NCI-H1417 treated with DMSO at 0.1 percent for 48 hours (cell line): ENCODE measurements around the gene MRPL49.

Experiments used
- DNase-seq: peaks from one replicate; lab custom pipeline; 2025; lab: John Stamatoyannopoulos, UW

MRPL49 gene

DNA sequence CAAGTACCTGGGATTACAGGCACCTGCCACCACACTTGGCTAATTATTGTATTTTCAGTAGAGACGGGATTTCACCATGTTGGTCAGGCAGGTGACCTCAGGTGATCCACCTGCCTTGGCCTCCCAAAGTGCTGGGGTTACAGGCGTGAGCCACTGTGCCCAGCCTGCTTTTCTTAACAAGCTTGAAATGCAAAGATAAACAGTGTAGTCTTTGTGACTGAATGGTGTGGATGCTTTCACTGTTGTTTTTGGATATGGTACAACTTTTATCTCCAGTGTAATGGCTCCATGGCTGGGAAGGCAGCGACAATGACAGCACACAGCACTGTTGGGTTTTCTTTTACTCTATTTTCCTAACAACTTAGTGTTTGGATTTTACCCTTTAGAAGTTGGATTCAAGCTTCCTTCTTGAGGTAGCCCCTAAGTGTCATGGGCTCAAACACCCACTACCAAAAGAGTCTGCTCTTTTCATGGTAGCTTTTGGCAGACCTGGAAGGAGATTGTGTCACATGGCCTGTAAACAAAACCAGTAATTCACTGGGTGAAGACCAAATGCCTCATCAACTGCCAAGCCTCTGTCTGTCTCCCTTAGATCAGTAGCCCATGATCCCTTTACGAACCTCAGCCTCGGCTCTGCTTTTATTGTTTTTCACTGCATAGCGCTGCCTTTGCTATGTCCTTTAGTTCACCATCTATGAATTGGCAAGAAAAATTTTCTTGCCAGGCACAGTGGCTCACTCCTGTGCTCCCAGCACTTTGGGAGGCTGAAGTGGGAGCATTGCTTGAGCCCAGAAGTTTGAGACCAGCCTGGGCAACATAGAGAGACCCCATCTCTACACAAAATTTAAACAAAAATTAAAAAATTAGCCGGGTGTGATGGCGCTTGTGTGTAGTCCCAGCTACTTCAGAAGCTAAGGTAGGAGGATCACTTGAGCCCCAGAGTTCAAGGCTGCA, 19.7 kb upstream of the MRPL49 start:
- no peak for DNase-seq

DNA sequence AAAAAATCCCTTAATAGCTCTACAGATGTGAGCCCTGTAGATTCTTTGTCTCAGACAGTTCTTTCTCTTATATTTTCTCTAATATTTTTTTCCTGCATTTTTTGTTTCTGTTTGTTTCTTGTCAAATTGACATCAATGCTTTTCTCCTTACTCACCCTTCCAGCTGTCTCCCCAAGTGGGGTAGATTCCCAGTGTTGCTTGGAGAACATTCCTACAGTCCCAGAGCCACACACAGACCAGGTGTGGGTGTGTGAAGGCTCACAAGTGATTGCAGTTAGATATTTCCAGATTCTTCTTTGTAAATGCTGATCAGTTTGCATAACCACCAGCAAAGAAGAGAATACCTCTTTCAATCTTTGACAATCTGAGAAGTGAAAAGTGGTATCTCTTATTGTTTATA, 18.6 kb upstream of the MRPL49 start:
- no peak for DNase-seq

DNA sequence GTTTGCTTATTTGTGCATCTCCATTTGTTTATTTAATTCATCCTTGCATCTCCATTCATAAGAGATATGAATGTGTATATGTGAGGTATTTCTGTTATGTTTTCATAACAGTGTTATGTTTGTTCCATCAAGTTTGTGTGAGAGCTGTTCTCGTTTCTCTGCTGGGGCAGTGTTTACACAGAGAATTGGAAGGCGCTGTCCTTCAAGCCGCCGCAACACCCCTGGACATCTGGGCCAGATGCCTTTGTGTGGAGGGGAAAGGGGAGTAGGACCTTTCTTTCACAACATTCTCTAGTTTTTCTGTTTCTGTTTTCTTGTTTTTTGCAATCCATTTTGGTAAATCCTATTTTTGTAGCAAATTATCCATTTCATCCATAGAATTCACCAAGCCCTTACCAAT, 17.5 kb upstream of the MRPL49 start:
- DNase-seq = no peak

DNA sequence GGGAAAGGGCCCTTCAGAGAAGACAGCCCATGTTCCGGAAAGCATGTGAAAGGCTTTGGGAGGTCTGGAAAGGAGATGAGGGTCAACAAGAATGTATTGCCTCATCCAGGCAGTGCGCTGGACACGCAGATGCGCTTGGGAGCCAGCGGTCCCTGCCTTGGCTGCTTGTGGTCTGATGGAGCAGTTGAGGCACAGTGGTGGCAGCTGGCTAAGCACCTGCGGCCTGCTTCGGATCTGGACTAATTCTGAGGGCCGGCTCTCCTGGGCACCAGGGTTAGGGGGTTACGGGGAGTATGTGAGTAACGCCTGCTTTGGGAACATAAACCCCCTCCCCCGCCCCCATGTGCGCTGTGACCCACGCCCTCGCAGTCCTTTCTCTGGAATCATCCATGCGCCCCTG, 15.0 kb upstream of the MRPL49 start:
- DNase-seq = no peak

DNA sequence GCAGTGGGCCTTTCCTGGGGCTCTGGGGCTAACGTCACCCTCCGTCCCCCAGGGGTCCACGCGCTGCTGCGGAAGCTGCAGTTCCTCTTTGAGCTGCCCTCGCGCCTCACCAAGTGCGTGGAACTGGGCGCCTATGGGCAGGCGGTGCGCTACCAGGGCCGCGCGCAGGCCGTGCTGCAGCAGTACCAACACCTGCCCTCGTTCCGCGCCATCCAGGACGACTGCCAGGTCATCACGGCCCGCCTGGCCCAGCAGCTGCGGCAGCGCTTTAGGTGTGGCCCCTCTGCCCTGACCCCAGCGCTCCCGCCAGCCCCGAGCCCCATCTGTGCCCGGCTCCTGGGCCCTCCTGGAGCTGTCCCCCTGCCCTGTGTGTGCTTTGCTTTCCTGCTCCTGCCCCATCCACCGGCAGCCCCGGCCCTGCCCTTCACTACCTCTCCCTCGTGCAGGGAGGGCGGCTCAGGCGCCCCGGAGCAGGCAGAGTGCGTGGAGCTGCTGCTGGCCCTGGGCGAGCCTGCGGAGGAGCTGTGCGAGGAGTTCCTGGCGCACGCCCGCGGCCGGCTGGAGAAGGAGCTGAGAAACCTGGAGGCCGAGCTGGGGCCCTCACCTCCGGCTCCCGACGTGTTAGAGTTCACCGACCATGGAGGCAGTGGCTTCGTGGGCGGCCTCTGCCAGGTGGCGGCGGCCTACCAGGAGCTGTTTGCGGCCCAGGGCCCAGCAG, 14.2 kb upstream of the MRPL49 start:
- no peak for DNase-seq

DNA sequence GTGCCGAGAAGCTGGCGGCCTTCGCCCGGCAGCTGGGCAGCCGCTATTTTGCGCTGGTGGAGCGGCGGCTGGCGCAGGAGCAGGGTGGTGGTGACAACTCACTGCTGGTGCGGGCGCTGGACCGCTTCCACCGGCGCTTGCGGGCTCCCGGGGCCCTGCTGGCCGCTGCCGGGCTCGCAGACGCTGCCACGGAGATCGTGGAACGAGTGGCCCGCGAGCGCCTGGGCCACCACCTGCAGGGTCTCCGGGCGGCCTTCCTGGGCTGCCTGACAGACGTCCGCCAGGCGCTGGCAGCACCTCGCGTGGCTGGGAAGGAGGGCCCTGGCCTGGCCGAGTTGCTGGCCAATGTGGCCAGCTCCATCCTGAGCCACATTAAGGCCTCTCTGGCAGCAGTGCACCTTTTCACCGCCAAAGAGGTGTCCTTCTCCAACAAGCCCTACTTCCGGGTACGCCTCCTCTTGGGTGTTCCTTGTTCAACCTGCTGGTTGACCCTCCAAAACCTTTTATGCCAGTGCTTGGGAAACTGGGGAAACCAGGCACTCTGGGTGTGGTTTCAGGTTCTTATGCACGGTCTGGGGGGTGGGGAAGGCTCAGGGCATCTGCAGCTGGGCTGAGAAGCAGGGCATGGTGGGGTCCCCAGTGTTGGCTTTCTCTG, 13.5 kb upstream of the MRPL49 start:
- DNase-seq = no peak

DNA sequence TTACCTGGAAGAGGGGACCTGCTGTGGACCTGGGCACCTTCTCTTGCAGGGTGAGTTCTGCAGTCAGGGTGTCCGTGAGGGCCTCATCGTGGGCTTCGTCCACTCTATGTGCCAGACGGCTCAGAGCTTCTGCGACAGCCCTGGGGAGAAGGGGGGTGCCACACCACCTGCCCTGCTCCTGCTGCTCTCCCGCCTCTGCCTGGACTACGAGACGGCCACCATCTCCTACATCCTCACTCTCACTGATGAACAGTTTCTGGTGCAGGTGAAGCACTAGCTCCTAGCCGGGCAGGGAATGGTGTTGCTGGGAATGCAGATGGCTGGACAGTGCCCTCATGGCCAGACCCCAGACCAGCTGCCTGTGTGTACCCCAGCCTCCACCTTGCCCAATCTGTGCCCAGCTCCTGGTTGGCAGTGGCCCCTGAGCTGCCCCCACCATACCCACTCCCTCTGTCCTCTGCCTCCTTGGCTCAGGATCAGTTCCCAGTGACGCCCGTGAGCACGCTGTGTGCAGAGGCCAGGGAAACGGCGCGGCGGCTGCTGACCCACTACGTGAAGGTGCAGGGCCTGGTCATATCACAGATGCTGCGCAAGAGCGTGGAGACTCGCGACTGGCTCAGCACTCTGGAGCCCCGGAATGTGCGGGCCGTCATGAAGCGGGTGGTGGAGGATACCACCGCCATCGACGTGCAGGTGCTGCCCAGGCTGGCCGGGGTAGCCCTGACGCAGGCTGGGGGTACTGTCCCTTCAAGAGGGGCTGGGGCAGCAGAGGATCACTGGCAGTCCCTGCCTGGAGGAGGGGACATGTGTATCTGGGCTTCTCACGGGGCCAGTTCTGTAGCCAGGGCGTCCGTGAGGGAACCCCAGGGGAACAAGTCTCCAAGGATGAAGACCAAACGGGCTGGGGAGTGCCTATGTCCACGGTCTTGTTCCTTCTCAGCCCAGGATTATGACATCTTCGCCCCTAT, 12.6 kb upstream of the MRPL49 start:
- no peak for DNase-seq

DNA sequence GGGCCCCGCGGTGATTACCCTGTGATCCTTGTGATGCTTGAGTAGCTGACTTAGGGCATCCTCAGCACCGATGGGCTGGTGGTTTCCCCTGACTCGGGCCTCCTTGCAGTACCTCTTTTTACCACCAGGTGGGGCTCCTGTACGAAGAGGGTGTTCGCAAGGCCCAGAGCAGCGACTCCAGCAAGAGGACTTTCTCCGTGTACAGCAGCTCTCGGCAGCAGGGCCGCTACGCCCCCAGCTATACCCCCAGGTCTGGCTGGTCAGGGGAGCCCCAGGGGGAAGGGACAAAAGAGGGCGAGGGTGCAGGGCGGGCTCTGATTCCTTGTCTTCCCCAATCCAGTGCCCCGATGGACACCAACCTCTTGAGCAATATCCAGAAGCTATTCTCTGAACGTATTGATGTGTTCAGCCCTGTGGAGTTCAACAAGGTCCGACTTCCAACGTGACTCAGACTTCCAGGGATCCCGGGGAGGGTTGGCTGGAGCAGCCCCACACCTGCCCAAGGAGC, 11.7 kb upstream of the MRPL49 start:
- peak; percentile 51 for DNase-seq

DNA sequence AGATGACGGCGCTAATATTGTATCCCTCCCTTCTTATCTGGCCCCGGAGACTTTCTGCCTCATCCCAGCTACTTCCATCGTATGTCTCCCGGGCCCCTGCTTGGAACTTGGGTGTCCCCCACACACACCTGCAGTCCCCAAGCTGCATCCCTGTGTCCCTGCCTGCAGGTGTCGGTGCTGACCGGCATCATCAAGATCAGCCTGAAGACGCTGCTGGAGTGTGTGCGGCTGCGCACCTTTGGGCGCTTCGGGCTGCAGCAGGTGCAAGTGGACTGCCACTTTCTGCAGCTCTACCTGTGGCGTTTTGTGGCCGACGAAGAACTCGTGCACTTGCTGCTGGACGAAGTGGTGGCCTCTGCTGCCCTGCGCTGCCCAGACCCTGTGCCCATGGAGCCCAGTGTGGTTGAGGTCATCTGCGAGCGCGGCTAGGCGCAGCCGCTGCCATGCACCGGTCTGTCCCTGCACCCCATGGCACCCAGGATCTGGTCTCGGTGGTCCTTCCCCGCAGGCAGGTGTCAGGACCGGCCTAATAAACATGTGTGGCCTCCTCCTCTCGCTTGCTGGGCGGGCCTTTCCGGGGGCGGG, 10.9 kb upstream of the MRPL49 start:
- no peak for DNase-seq

DNA sequence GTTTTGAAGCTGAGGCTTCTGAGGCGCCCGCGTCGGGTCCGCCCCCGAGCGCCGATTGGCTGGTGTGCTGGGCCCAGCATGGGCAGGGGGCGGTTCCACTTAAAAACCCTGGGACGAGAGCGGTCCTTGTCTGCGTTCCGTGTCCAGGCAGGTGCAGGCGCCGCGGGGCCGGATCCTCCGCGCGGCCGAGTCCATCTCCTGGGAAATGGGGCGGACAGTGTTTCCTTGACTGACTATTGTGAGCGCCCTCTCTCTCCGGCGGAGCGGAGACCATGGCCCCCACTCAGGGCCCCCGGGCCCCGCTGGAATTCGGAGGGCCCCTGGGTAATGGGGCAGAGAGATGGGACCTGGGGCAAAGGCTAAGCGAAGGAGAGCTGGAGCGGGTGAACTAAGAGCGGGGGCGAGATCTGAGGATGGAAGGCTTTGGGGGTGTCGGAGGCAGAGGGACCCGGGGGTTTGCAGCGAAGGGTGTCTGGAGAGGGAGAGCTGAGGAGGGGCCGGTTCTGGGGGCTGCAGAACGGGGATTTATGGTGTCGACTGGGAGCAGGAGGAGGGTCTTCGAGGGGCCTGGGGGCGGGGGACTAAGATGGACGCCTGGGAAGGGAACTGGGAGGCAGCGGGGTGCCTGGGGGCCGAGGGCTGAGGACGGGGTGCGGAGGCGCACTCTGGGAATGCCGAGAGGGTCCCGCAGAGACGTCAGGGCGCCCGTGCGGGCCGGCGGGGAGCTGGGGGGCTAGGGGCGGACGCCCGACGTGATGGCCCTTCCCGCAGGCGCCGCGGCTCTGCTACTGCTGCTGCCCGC, 10.2 kb upstream of the MRPL49 start, which contains the start of gene TM7SF2:
Gene TM7SF2 (plus strand): TSS at position 129 of the 802 bp plus-strand sequence. CDS start 144 bp downstream, at position 273.
- peak; percentile 77 for DNase-seq

DNA sequence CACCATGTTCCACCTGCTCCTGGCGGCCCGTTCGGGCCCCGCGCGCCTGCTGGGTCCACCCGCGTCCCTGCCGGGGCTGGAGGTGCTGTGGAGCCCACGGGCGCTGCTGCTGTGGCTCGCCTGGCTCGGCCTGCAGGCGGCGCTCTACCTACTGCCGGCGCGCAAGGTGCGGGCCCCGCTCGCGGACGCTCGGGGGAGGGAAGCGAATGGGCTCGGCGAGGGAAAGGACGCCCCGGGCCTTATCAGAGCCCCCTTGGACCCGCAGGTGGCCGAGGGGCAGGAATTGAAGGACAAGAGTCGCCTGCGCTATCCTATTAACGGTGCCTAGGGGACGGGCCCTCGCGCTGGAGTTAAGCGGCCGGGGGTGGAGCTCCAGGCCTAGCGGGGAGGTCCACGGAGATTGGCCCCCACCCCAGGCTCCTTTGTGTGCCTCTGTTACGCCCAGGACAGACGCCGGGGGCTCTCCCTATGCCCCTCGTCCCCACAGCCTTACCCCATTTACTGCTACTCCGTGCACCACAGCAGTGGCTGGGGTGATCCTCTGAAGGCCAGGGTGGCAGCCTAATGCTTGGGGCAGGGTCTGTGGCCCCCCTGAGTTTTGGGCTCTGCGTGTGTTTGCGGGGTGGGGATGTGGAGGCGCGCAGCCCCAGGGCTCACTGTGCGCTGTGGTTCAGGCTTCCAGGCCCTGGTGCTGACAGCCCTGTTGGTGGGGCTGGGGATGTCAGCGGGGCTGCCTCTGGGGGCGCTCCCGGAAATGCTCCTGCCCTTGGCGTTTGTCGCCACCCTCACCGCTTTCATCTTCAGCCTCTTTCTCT, 9.4 kb upstream of the MRPL49 start:
- DNase-seq = no peak

DNA sequence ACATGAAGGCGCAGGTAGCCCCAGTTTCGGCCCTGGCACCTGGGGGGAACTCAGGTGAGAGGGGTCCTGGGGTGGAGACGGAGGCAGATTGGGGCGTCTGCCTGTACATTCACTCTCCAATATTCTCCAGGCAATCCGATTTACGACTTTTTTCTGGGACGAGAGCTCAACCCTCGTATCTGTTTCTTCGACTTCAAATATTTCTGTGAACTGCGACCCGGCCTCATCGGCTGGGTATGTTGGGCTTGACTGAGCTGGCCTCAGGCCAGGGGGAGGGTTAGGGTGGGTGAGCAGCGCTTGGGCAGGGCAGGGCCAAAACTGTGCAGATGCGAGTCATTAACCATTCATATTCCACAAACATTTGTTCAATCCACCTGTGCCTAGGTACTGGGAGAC, 8.8 kb upstream of the MRPL49 start:
- DNase-seq = no peak

DNA sequence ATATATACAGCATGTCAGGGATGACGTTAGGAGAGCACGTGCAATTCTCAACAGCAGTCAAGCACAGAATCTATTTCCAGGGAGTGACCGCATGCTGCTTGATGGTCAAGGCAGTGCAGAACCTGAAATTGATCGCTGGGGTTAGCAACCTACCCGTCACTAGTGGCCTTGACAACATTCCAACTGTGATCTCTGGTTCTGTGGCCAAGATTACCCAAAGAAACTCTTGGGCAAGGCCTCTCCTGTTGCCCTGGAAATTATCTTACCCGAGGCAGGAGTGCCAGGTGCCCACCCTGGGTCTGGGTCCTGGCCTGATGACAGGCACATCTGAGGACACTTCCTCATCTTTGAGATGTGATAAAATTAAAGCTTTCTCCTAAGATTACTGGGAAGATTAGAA, 8.3 kb upstream of the MRPL49 start:
- no peak for DNase-seq

DNA sequence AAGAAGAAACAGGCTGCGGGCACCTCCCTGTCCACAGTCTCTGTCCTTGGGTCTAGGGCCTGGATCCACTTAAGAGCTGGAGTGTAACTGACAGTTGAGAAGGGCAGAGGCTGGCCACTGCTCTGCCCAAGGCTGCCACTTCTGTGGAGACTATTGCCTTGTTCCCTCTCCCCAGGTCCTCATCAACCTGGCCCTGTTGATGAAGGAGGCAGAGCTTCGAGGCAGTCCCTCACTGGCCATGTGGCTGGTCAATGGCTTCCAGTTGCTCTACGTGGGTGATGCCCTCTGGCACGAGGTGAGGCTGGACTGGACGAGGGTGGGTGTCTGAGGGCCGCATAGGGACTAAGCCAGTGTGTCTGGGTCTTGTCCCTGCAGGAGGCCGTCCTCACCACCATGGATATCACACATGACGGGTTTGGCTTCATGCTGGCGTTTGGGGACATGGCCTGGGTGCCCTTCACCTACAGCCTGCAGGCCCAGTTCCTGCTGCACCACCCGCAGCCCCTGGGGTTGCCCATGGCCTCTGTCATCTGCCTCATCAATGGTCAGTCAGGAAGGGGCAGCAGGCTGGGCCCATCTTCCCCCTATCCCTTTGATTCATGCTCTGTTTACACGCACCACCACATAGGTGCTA, 7.5 kb upstream of the MRPL49 start:
- no peak for DNase-seq

DNA sequence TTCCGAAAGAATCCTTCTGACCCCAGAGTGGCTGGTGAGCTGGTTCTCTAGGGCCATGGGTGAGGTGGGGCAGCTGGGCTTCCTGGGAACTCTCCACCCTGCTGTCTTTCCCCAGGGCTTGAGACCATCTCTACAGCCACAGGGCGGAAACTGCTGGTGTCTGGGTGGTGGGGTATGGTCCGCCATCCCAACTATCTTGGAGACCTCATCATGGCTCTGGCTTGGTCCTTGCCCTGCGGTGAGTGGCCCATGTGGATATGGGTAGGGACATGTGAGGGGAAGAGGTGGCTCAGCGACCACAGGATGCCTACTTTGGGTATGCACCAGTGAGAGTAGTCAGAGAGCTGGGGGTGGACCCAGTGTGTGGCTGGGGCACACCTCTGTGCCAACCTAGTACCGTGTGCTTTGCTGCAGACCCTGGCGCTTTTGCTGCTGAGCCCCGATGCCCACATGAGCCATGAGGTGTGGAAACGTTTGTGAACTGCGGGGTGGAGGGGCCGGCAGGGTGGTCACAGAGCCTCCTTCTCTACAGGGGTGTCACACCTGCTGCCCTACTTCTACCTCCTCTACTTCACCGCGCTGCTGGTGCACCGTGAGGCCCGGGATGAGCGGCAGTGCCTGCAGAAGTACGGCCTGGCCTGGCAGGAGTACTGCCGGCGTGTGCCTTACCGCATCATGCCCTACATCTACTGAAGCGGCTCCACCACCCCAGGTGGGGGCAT, 6.6 kb upstream of the MRPL49 start:
- DNase-seq = no peak

DNA sequence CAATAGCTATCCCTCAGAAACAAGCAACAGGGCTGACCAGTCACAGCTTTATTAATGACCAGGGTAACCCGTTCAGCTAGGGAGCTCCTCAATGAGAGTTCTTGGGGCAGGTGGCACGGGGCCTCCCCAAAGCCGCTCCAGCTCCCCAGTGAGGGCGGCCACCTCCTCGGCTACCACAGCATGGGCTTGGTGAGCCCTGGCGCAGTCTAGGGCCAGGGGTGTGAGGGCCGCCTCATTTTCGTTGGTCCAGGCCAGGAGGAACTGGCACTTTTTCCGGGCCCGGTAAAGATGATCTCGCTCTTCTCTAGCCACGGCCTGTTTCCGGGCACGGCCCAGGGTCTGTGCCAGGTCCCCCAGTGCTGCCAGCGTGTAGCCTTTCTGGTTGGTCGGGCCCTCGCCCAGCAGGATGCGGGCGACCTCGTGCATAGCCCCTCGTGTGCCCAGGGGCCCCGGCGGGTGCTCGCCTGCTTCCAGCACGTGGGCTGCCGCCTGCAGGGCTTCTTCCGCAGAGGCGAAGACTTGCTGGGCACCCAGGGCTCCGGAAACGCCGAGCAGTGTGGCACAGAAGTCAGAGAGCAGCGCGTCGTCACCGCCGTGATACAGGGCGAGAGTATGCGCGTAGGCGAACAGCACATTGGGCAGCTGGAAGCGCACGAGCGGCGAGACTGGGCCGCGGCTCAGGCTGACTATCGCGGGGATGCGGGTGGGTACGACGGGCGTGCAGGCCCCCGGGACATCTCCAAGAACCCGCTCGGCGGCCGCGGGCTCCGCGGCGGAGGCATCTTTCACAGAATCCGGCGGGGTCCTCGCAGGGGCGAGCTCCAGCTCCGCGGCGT, 5.5 kb upstream of the MRPL49 start:
- DNase-seq = no peak
